ENCODE data around the gene CRHR1.

Gene CRHR1

DNA sequence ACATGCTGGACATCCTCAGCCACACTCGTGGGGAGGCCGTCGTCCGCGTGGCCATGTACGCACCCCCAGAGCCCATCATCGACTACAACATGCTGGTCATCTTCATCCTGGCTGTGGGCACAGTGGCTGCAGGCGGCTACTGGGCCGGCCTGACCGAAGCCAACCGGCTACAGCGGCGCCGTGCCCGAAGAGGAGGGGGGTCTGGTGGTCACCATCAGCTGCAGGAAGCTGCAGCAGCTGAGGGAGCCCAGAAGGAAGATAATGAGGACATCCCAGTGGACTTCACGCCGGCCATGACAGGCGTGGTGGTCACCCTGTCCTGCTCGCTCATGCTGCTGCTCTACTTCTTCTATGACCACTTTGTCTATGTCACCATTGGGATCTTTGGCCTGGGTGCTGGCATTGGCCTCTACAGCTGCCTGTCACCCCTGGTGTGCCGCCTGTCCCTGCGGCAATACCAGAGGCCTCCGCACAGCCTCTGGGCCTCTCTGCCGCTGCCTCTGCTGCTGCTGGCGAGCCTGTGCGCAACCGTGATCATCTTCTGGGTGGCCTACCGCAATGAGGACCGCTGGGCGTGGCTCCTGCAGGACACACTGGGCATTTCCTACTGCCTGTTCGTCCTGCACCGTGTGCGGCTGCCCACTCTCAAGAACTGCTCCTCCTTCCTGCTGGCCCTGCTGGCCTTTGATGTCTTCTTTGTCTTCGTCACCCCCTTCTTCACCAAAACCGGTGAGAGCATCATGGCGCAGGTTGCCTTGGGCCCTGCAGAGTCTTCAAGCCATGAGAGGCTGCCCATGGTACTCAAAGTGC, 61.5 kb downstream of the CRHR1 start:
- TF ChIP-seq, protein P1, sequence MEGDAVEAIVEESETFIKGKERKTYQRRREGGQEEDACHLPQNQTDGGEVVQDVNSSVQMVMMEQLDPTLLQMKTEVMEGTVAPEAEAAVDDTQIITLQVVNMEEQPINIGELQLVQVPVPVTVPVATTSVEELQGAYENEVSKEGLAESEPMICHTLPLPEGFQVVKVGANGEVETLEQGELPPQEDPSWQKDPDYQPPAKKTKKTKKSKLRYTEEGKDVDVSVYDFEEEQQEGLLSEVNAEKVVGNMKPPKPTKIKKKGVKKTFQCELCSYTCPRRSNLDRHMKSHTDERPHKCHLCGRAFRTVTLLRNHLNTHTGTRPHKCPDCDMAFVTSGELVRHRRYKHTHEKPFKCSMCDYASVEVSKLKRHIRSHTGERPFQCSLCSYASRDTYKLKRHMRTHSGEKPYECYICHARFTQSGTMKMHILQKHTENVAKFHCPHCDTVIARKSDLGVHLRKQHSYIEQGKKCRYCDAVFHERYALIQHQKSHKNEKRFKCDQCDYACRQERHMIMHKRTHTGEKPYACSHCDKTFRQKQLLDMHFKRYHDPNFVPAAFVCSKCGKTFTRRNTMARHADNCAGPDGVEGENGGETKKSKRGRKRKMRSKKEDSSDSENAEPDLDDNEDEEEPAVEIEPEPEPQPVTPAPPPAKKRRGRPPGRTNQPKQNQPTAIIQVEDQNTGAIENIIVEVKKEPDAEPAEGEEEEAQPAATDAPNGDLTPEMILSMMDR (IDR thresholded peaks at IDR 0.05): no peak

DNA sequence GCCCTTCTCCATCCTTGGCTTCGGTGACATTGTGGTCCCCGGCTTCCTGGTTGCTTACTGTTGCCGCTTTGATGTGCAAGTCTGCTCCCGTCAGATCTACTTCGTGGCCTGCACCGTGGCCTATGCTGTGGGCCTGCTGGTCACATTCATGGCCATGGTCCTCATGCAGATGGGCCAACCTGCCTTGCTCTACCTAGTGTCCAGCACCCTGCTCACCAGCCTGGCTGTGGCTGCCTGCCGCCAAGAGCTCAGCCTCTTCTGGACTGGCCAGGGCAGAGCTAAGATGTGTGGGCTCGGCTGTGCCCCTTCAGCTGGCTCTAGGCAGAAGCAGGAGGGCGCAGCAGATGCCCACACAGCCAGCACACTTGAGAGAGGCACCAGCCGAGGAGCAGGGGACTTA, 62.1 kb downstream of the CRHR1 start:
- no peak overlapping the region for H3K27ac ChIP-seq
- H3K4me3 ChIP-seq (ENCODE audit: low read depth in 1 of 2, low read length in 1 of 2): no peak overlapping the region
- H3K36me3 ChIP-seq: no peaks in the 10 kb centered on the region
- peaks cover 14% of the 10 kb centered on the region for H3K27me3 ChIP-seq
- TF ChIP-seq, protein P1 (IDR thresholded peaks at IDR 0.05): no peak
- no peaks in the 10 kb centered on the region for H3K4me1 ChIP-seq (ENCODE audit: control insufficient read depth in 1 of 2, insufficient read depth in 1 of 2, low read depth in 1 of 2, low read length in 1 of 2)
- no peaks in the 10 kb centered on the region for H3K9me3 ChIP-seq

More for the DNA sequence above, 61.5 kb downstream of the CRHR1 start:
- H3K27ac ChIP-seq: no peak overlapping the region
- H3K9me3 ChIP-seq: no peaks in the 10 kb centered on the region
- no peaks in the 10 kb centered on the region for H3K4me1 ChIP-seq (ENCODE audit: control insufficient read depth in 1 of 2, insufficient read depth in 1 of 2, low read depth in 1 of 2, low read length in 1 of 2)
- H3K36me3 ChIP-seq: no peaks in the 10 kb centered on the region
- no peak overlapping the region for H3K4me3 ChIP-seq (ENCODE audit: low read depth in 1 of 2, low read length in 1 of 2)
- peaks cover 12% of the 10 kb centered on the region for H3K27me3 ChIP-seq

DNA sequence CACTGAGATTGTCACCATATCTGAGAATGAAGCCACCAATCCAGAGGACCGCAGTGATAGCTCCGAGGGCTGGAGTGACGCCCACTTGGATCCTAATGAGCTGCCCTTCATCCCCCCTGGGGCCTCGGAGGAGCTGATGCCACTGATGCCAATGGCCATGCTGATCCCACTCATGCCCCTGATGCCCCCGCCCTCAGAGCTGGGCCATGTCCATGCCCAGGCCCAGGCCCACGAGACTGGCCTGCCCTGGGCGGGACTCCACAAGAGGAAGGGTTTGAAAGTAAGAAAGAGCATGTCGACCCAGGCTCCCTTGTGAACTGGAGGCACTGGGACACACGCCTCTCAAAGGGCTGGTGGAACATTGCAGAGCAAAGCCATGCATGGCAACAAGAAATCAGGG, 62.5 kb downstream of the CRHR1 start:
- peaks cover 18% of the 10 kb centered on the region for H3K27me3 ChIP-seq
- no peaks in the 10 kb centered on the region for H3K9me3 ChIP-seq
- H3K4me1 ChIP-seq (ENCODE audit: control insufficient read depth in 1 of 2, insufficient read depth in 1 of 2, low read depth in 1 of 2, low read length in 1 of 2): no peaks in the 10 kb centered on the region
- H3K36me3 ChIP-seq: no peaks in the 10 kb centered on the region
- TF ChIP-seq, protein P1 (IDR thresholded peaks at IDR 0.05): no peak
- no peak overlapping the region for H3K4me3 ChIP-seq (ENCODE audit: low read depth in 1 of 2, low read length in 1 of 2)
- H3K27ac ChIP-seq: no peak overlapping the region

DNA sequence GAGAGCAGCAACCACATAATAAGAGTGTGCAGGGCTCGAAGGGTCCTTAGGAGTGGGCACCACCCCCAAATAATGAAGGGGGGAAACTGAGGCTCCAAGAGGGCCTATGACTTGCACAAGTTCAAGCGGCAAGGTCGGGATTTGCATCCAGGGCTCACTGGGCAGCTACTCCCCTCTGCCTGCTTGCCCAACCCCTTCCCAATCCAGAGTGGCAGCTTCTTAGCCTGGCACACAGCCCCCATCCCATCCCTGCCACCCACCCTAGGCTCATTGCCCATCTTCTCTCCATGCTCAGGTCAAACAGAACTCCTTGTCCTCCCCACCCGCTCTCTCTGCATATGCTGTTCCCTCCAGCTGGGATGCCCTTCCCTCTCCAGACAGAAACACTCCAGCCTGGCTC, 63.0 kb downstream of the CRHR1 start:
- H3K27me3 ChIP-seq: peaks cover 22% of the 10 kb centered on the region

DNA sequence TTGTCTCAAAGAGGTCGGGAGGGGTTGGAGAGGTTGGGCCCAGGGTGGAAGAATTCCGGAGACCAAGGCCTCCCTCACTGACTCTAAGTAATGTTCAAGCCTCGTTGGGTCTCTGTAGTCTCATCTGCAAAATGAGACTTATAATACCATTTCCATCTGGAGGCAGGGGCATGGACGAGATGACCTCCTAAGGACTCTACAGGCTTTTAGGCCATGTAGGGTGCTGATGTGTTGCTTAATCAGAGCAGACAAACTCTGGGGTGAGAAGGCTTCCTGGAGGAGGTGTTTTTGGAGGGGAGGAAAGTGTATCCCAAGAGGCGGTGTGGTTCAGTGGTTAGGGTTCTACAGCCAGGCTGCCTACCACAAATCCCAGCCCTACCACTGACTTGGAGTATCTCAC, 63.6 kb downstream of the CRHR1 start:
- Histone ChIP-seq H3K27me3 (peaks cover 29% of the 10 kb centered on the region), H3K27ac (no peak overlapping the region), H3K9me3 (no peaks in the 10 kb centered on the region), H3K4me1 (ENCODE audit: control insufficient read depth in 1 of 2, insufficient read depth in 1 of 2, low read depth in 1 of 2, low read length in 1 of 2) (no peaks in the 10 kb centered on the region), H3K4me3 (ENCODE audit: low read depth in 1 of 2, low read length in 1 of 2) (no peak overlapping the region), H3K36me3 (no peaks in the 10 kb centered on the region)
- TF ChIP-seq, protein P1 (IDR thresholded peaks at IDR 0.05): no peak

More for the DNA sequence above, 63.0 kb downstream of the CRHR1 start:
- no peaks in the 10 kb centered on the region for H3K36me3 ChIP-seq
- no peaks in the 10 kb centered on the region for H3K9me3 ChIP-seq
- H3K27ac ChIP-seq: no peak overlapping the region
- TF ChIP-seq, protein P1 (IDR thresholded peaks at IDR 0.05): no peak
- H3K4me1 ChIP-seq (ENCODE audit: control insufficient read depth in 1 of 2, insufficient read depth in 1 of 2, low read depth in 1 of 2, low read length in 1 of 2): no peaks in the 10 kb centered on the region
- H3K4me3 ChIP-seq (ENCODE audit: low read depth in 1 of 2, low read length in 1 of 2): no peak overlapping the region
